GM18520 (cell line): ENCODE results near the gene GRID1.

Experiments
- ATAC-seq: cut with Tn5 transposase; IDR thresholded peaks from one replicate; pipeline ENCODE4 v1.9.1; 2021; ENCODE audit not compliant: unreplicated experiment

GRID1 gene

GRCh38 chr10:86340176-86340990, 26.2 kb downstream of the GRID1 start:
- ATAC-seq, result no peak

DNA sequence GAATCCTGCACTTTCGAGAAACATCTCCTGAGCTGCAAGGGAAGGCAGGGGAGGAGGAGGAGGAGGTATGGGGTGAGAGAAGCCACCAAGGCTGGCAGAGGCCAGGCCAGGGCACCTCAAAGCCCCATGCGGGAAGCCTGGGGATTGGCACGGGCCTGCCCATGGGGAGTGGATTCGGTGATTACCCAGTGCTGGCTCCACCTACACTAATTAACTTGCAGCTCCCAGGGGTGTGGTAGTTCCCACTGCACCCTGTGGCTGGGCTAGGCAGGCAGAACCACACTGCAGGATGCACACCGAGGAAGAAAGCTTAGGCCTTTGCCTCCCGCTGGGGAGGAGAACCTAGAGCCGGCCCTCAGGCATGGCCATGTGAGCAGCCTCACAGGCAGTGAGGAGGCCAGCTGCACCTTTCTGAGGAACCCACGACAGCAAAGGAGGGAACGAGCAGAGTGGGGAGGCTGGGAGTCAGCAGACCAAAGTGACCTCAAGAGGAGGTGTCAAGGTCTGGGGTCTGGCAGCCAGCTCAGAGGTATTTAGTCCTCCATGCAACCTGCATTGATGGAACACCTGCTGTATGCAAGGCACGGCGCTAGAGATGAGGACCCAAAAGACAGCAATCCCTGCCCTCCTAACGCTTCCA, 27.2 kb downstream of the GRID1 start:
- ATAC-seq, result no peak

GRCh38 chr10:86337121-86337601, 29.4 kb downstream of the GRID1 start:
- no peak for ATAC-seq

GRCh38 chr10:86336341-86336740, 30.3 kb downstream of the GRID1 start:
- ATAC-seq, result no peak

DNA sequence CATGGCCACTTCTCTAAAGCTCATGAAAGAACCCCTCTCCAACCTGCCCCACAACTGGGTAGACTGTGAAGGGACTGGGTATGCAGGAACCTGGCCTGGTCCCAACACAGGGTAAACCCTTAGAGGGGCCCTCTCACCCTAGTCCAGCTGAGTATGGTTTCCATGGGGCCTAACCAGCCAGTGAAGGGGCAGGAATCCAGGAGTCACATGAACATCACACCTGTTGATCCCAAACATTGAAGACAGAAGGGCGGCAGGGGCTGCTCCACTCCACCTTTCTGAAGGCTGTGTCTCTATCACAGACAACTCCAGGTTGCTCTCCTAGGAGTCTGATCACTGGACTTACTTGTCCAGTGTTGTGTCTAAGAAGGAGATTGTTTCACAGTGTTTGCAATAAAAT, 30.8 kb downstream of the GRID1 start:
- no peak for ATAC-seq

DNA sequence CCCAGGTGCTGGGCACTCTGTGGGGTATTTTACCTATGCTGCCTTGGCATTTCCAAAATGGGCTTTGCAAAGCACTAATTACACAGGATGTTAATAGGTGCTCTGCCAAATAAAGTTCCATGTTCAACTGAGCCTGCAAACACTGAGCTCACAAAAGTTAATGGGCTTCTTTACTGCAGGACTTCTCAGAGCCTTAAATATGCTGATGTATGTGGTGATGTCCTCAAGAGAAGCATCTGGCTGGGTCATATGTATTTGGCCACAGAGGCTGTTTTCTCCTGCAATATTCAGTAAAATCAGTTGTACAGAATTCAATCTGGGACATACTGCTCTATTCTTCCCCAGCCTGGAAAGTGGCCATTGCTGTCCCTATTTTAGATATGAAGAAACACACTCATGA, 31.3 kb downstream of the GRID1 start:
- ATAC-seq, result no peak

GRCh38 chr10:86334488-86335085, 32.0 kb downstream of the GRID1 start:
- no peak for ATAC-seq

- no peak for ATAC-seq
Measured at GRCh38 chr10:86333826-86334487, 32.6 kb downstream of the GRID1 start.

- no peak for ATAC-seq
Measured at GRCh38 chr10:86331861-86332260, 34.7 kb downstream of the GRID1 start.

GRCh38 chr10:86330778-86331763, 35.5 kb downstream of the GRID1 start:
- no peak for ATAC-seq

- ATAC-seq, result no peak
Measured at GRCh38 chr10:86329896-86330680, 36.5 kb downstream of the GRID1 start.

DNA sequence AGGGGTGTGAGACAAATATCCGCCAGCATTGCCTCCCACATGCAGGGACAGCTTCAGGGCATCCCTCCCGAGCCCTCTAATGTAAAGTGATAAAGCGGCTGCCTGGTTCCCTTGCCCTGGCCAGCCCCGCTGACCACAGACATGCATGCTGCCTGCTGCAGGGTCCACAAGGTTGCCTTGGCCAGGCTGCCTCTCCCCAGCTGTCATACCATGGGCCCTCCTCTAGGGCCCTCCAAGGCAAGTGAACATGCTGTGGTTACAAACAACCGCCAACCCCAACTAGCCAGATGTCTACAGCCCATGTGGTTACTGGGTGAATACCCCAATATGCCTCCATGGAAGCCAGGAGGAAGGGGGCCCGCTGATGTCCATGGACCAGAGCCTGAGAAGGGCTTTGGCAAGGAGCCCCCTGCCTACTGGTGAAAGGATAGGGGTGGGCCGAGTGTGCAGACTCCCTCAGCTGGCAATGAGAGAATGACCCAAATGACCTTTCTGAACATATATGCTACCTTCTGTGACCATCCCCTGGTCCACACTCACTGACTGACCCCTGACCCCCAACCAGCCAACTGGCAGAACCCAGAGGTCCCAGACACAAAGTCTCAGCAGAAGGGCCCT, 37.4 kb downstream of the GRID1 start:
- no peak for ATAC-seq

DNA sequence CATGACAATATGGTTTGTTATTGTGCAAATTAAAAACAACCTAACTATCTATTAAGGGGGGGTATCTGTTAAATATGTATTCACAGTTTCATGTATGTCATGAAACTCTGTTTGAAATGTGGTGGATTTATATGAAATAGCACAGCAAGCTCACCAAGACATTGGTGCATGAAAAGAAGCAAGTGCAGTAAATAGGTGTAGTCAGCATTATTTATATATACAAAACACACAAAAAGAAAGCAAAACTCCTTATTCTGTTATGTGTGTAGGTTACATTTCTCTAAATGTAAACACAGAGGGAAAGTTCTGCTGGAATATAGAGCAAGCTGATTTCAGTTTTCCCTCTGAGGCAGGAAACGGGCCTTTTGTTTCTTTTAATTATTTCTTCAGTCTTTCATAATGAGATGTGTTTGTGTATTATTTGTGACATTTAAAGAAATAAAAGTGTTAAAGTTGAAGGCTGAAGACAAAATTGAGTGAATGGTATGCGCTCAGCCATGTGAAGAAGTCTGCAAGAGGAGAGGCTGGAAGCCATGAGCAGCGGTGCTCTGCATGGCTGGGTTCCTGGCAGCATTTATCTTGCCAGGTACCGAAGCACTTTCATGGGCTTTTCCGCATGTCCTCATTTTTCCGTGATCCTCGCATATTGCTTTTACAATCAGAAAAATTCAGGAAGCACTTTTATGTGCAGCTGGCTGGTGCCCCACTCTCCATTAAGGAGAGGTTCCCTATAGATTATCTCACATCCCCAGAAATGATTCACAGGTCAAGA, 38.5 kb downstream of the GRID1 start:
- ATAC-seq, result no peak

DNA sequence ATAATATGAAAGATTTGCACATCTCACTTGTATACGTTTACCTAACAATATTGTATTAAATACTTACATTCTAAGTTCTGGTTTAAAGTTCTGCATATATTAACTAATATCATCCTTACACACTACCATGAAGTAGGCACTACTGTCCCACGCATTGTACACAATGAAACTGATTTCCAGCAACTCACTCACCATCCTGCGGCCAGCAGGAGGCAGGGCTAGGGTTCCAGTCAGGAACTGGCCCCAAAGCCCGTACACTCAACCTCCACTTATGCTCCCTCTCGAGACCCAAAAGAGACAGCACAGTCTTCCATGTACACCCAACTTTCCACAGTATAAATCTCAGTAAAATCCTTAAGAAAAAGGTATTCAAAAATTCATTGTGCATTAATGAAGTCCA, 41.4 kb downstream of the GRID1 start:
- no peak for ATAC-seq

- no peak for ATAC-seq
Measured at GRCh38 chr10:86321568-86321967, 45.0 kb downstream of the GRID1 start.

DNA sequence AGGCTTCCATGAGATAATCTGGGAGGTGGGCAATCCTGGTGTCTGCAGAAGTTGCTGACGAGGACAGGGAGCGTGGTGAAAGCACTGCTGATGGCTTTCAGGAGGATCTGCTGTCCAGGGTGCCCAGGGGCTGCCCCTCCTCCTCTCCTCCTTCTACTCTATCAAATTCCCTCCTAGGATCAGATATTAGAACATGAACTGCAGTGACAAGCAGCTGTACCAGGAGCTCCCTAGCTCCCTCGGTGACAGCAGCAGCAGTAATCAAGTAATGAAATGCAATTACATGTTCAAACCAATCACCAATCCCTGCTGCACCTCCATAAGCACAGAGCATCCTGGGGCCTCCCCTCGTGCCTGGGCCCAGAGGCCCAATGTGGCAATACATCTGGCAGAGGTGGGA, 46.9 kb downstream of the GRID1 start:
- no peak for ATAC-seq

DNA sequence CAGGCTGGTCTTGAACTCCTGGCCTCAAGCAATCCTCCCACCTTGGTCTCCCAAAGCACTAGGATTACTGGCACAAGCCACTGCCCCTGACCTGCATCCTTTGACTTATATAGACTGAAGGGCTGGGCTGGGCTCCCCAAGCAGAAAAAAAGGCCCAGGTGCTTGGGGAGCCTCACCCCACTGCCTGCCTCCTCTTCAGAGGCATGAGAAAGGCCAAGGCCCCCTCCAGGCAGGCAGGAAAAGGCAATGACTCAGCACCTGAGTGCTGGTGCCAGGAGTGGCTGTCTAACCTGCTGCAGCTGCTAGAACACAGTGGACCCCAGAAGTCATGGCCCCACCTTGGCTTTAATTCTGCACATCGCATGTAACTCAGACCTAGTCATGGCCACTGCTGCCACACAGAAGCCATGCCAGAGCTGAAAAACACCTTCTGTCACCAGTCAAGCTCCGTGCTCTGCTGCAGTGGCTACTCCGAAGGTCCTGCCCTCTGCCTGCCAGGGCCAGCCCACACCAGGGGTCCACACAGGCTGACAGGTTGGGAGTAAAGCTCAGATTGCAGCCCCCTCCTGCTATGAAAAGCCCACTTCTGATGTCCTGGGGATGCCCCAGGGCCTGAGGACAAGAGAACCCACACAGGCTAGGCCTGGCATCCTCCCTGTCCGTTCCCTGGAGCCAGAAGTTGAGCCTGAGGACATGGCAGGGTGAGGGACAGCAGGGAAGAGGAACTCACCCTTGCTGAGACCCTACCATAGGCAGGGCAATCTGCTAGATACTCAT, 48.5 kb downstream of the GRID1 start:
- ATAC-seq, result no peak

DNA sequence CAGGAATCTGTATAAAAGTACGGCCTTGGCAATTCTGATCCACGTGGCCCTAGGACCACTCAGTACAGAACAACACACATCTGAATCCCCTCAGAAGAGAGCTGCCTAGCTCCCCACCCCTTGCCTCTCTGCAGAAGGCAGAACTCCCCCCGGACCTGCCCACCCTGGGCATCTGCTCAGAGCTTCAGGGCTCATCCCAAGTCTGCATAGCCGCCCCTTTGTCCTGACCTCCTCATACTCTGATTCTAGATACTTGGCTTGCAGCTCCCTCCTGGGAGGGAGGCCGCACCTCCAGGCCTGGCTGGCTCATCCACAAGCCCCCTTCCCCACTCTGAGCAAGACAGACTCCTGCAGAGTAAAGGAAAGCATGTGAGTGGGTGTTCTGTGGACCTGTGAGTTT, 49.6 kb downstream of the GRID1 start:
- no peak for ATAC-seq
